HAP-1 (cell line): ENCODE results near the gene RBM17.
A peak's percentile ranks its signal among the peaks of the same experiment; 100 is the strongest.

Source experiments
- DNase-seq, 2 experiments: peaks; one replicate each; pipeline ENCODE4 v3.0.0-alpha.2; 2016 to 2020; ENCODE audit warnings: low spot score in 2 of 2
- H3K27me3 ChIP-seq: fragments of 250-450 bp; sonication (Bioruptor Pico); 2 replicates; pipeline ENCODE4 v1.5.1; 2020; ENCODE audit warnings: low read depth, mild to moderate bottlenecking, moderate library complexity
- H3K36me3 ChIP-seq: fragments of 250-450 bp; sonication (Bioruptor Pico); replicated peaks from 2 replicates; pipeline ENCODE4 v1.5.1; 2020; ENCODE audit warnings: mild to moderate bottlenecking
- H3K4me1 ChIP-seq: fragments of 250-450 bp; sonication (Bioruptor Pico); 2 replicates; pipeline ENCODE4 v1.5.1; 2020; ENCODE audit warnings: mild to moderate bottlenecking
- H3K4me3 ChIP-seq: fragments of 250-450 bp; sonication (Bioruptor Pico); 2 replicates; pipeline ENCODE4 v1.5.1; 2020; ENCODE audit warnings: mild to moderate bottlenecking, moderate library complexity
- H3K9me3 ChIP-seq: fragments of 250-450 bp; sonication (Bioruptor Pico); 2 replicates; pipeline ENCODE4 v1.5.1; 2020; ENCODE audit warnings: mild to moderate bottlenecking, moderate library complexity
- in situ Hi-C: fragments of 300-500 bp; cut with MboI; formaldehyde crosslinking; loops from 3 replicates; pipeline ENCODE4 v1.14.3; 2020; ENCODE audit warnings: low sequenced_read_pairs, inconsistent platforms, mixed read lengths

The RBM17 gene

GRCh38 chr10:6079044-6079443 lies 9.8 kb upstream of the RBM17 start:
- Histone ChIP-seq H3K27me3 (peaks cover 6% of the 10 kb centered on the region), H3K36me3 (no peaks in the 10 kb centered on the region), H3K4me1 (no peaks in the 10 kb centered on the region), H3K9me3 (peaks cover 5% of the 10 kb centered on the region; the same call in 1 of the 2 replicates), H3K4me3 (no peak overlapping the region)
- no peak for DNase-seq
- in situ Hi-C loops = no loop called here

GRCh38 chr10:6080417-6080973 lies 8.3 kb upstream of the RBM17 start:
- Histone ChIP-seq H3K9me3 (peaks cover 5% of the 10 kb centered on the region; the same call in 1 of the 2 replicates), H3K36me3 (no peaks in the 10 kb centered on the region), H3K4me1 (no peaks in the 10 kb centered on the region), H3K27me3 (peaks cover 6% of the 10 kb centered on the region), H3K4me3 (no peak overlapping the region)
- no peak for DNase-seq
- in situ Hi-C loops = no loop called here

- peaks cover 8% of the 10 kb centered on the region for H3K9me3 ChIP-seq
- in situ Hi-C loops = no loop called here
- no peaks in the 10 kb centered on the region for H3K36me3 ChIP-seq
- no peak for DNase-seq
- H3K4me3 ChIP-seq = no peak overlapping the region
- no peaks in the 10 kb centered on the region for H3K4me1 ChIP-seq
- H3K27me3 ChIP-seq = peaks cover 4% of the 10 kb centered on the region
Measured at GRCh38 chr10:6082496-6083395, 6.1 kb upstream of the RBM17 start.

- Histone ChIP-seq H3K36me3 (no peaks in the 10 kb centered on the region), H3K4me1 (no peaks in the 10 kb centered on the region; the same call in 1 of the 2 replicates), H3K27me3 (peaks cover 4% of the 10 kb centered on the region), H3K4me3 (no peak overlapping the region), H3K9me3 (peaks cover 8% of the 10 kb centered on the region)
- no peak for DNase-seq
- in situ Hi-C loops = no loop called here
Measured at GRCh38 chr10:6083523-6084475, 5.0 kb upstream of the RBM17 start.

- H3K27me3 ChIP-seq = peaks cover 4% of the 10 kb centered on the region
- H3K36me3 ChIP-seq = peaks cover 3% of the 10 kb centered on the region
- H3K9me3 ChIP-seq = peaks cover 8% of the 10 kb centered on the region
- peak; percentile 60 to 88 for DNase-seq
- peaks cover 6% of the 10 kb centered on the region for H3K4me1 ChIP-seq
- no peak overlapping the region for H3K4me3 ChIP-seq
- in situ Hi-C loops = no loop called here
Measured at GRCh38 chr10:6086375-6087233, 2.2 kb upstream of the RBM17 start.

GRCh38 chr10:6089334-6090219 lies 743 bp downstream of the RBM17 start:
- Histone ChIP-seq H3K9me3 (peaks cover 3% of the 10 kb centered on the region), H3K4me3 (peak overlapping the region; percentile 82), H3K4me1 (peaks cover 13% of the 10 kb centered on the region), H3K36me3 (peaks cover 3% of the 10 kb centered on the region), H3K27me3 (no peaks in the 10 kb centered on the region)
- in situ Hi-C loops = no loop called here
- DNase-seq = peak; percentile 9 to 48

GRCh38 chr10:6091630-6092029 lies 2.8 kb downstream of the RBM17 start:
- no peak overlapping the region; the same call in 1 of the 2 replicates for H3K4me3 ChIP-seq
- peaks cover 1% of the 10 kb centered on the region for H3K9me3 ChIP-seq
- peaks cover 13% of the 10 kb centered on the region for H3K4me1 ChIP-seq
- in situ Hi-C loops = no loop called here
- no peak for DNase-seq
- no peaks in the 10 kb centered on the region for H3K27me3 ChIP-seq
- peaks cover 3% of the 10 kb centered on the region for H3K36me3 ChIP-seq

GRCh38 chr10:6092731-6093130 lies 3.9 kb downstream of the RBM17 start:
- Histone ChIP-seq H3K36me3 (peaks cover 13% of the 10 kb centered on the region), H3K27me3 (no peaks in the 10 kb centered on the region), H3K9me3 (no peaks in the 10 kb centered on the region), H3K4me1 (peaks cover 13% of the 10 kb centered on the region), H3K4me3 (no peak overlapping the region)
- in situ Hi-C loops = no loop called here
- DNase-seq = no peak

GRCh38 chr10:6095810-6096570 lies 7.2 kb downstream of the RBM17 start:
- Histone ChIP-seq H3K9me3 (no peaks in the 10 kb centered on the region), H3K4me3 (no peak overlapping the region), H3K36me3 (peaks cover 19% of the 10 kb centered on the region), H3K27me3 (no peaks in the 10 kb centered on the region), H3K4me1 (peaks cover 10% of the 10 kb centered on the region)
- in situ Hi-C loops = no loop called here
- peak; percentile 47 to 69 for DNase-seq

- H3K9me3 ChIP-seq = no peaks in the 10 kb centered on the region
- no peaks in the 10 kb centered on the region for H3K27me3 ChIP-seq
- DNase-seq = no peak
- in situ Hi-C loops = no loop called here
- no peak overlapping the region for H3K4me3 ChIP-seq
- H3K36me3 ChIP-seq = peaks cover 26% of the 10 kb centered on the region
- H3K4me1 ChIP-seq = peaks cover 2% of the 10 kb centered on the region
Measured at GRCh38 chr10:6097063-6097462, 8.2 kb downstream of the RBM17 start.

- no peak overlapping the region for H3K4me3 ChIP-seq
- H3K4me1 ChIP-seq = no peaks in the 10 kb centered on the region
- in situ Hi-C loops = no loop called here
- no peaks in the 10 kb centered on the region for H3K27me3 ChIP-seq
- H3K36me3 ChIP-seq = peaks cover 34% of the 10 kb centered on the region
- H3K9me3 ChIP-seq = no peaks in the 10 kb centered on the region
- DNase-seq = no peak
Measured at GRCh38 chr10:6098156-6098555, 9.3 kb downstream of the RBM17 start.
